ENCODE data around the gene MYT1. TPM values are rescaled to one million over a fixed set of nuclear protein-coding genes. Genes with fewer than 3 reads are reported as not detected.

The MYT1 gene
- total RNA-seq, 3 donors from 2014 or later (not counting 1 experiment from before 2014, with no cell fraction given), result not detected

GRCh38 chr20:64242797-64243475 is 78.7 kb downstream of the MYT1 start:
- no peak for DNase-seq
- 81% methylated on average over 4 of the region's 4 CpGs for WGBS (ENCODE audit: insufficient coverage)
- no peak overlapping the region for H3K4me3 ChIP-seq (ENCODE audit: low read length)
- no peaks in the 10 kb centered on the region for H3K36me3 ChIP-seq (ENCODE audit: control insufficient read depth, insufficient read depth, low read length)
- intact Hi-C loops (cut with micrococcal nuclease), result no loop called here
- ATAC-seq, result no peak
- H3K27ac ChIP-seq (ENCODE audit: low read length), result no peak overlapping the region
- H3K9me3 ChIP-seq (ENCODE audit: control insufficient read depth, insufficient read depth, low read length), result no peaks in the 10 kb centered on the region
- H3K4me3 Mint-ChIP-seq, result no peak overlapping the region
- H3K4me1 Mint-ChIP-seq, result no peaks in the 10 kb centered on the region
- H3K27me3 Mint-ChIP-seq (ENCODE audit: low read depth in 2 of 2), result peaks cover 15 to 23% of the 10 kb centered on the region in 2 donors
- H3K36me3 Mint-ChIP-seq, result no peaks in the 10 kb centered on the region
- H3K9me3 Mint-ChIP-seq, result no peaks in the 10 kb centered on the region
- TF ChIP-seq CTCF (IDR thresholded peaks at IDR 0.05), result no peak
- H3K27me3 ChIP-seq (ENCODE audit: control insufficient read depth, insufficient read depth, low read length), result no peaks in the 10 kb centered on the region
- no peaks in the 10 kb centered on the region for H3K4me1 ChIP-seq (ENCODE audit: control insufficient read depth, insufficient read depth, low read length)
- H3K27ac Mint-ChIP-seq, result no peak overlapping the region

GRCh38 chr20:64244281-64244805 is 80.1 kb downstream of the MYT1 start:
- no peak for TF ChIP-seq CTCF (IDR thresholded peaks at IDR 0.05)
- no peak overlapping the region for H3K27ac ChIP-seq (ENCODE audit: low read length)
- intact Hi-C loops (cut with micrococcal nuclease), result no loop called here
- H3K4me3 Mint-ChIP-seq, result no peak overlapping the region
- DNase-seq (no peak), ATAC-seq (no peak)
- no peaks in the 10 kb centered on the region for H3K27me3 ChIP-seq (ENCODE audit: control insufficient read depth, insufficient read depth, low read length)
- H3K9me3 ChIP-seq (ENCODE audit: control insufficient read depth, insufficient read depth, low read length), result no peaks in the 10 kb centered on the region
- H3K4me3 ChIP-seq (ENCODE audit: low read length), result no peak overlapping the region
- H3K27ac Mint-ChIP-seq, result no peak overlapping the region
- no peaks in the 10 kb centered on the region for H3K4me1 ChIP-seq (ENCODE audit: control insufficient read depth, insufficient read depth, low read length)
- H3K36me3 Mint-ChIP-seq, result no peaks in the 10 kb centered on the region
- H3K36me3 ChIP-seq (ENCODE audit: control insufficient read depth, insufficient read depth, low read length), result no peaks in the 10 kb centered on the region
- WGBS (ENCODE audit: insufficient coverage), result 80% methylated on average over 2 of the region's 2 CpGs
- H3K4me1 Mint-ChIP-seq, result no peaks in the 10 kb centered on the region
- H3K27me3 Mint-ChIP-seq (ENCODE audit: low read depth in 2 of 2), result peaks cover 18 to 23% of the 10 kb centered on the region in 2 donors
- no peaks in the 10 kb centered on the region for H3K9me3 Mint-ChIP-seq

GRCh38 chr20:64244870-64245603 is 80.8 kb downstream of the MYT1 start:
- Histone ChIP-seq H3K4me3 (ENCODE audit: low read length) (no peak overlapping the region), H3K36me3 (ENCODE audit: control insufficient read depth, insufficient read depth, low read length) (no peaks in the 10 kb centered on the region), H3K4me1 (ENCODE audit: control insufficient read depth, insufficient read depth, low read length) (no peaks in the 10 kb centered on the region), H3K9me3 (ENCODE audit: control insufficient read depth, insufficient read depth, low read length) (no peaks in the 10 kb centered on the region), H3K27me3 (ENCODE audit: control insufficient read depth, insufficient read depth, low read length) (no peaks in the 10 kb centered on the region), H3K27ac (ENCODE audit: low read length) (no peak overlapping the region)
- TF ChIP-seq CTCF (IDR thresholded peaks at IDR 0.05), result no peak
- H3K27ac Mint-ChIP-seq, result no peak overlapping the region
- ATAC-seq, result no peak
- 50% methylated on average over 8 of the region's 8 CpGs for WGBS (ENCODE audit: insufficient coverage)
- H3K36me3 Mint-ChIP-seq, result no peaks in the 10 kb centered on the region
- intact Hi-C loops (cut with micrococcal nuclease), result no loop called here
- no peaks in the 10 kb centered on the region for H3K9me3 Mint-ChIP-seq
- no peaks in the 10 kb centered on the region for H3K4me1 Mint-ChIP-seq
- peaks cover 21 to 27% of the 10 kb centered on the region in 2 donors for H3K27me3 Mint-ChIP-seq (ENCODE audit: low read depth in 2 of 2)
- DNase-seq, result no peak
- H3K4me3 Mint-ChIP-seq, result no peak overlapping the region
